NCI-H345 (cell line): ENCODE measurements around the gene RFTN1.

ENCODE experiments used
- DNase-seq: peaks from one replicate; lab custom pipeline; 2025; lab: John Stamatoyannopoulos, UW

The RFTN1 gene, protein sequence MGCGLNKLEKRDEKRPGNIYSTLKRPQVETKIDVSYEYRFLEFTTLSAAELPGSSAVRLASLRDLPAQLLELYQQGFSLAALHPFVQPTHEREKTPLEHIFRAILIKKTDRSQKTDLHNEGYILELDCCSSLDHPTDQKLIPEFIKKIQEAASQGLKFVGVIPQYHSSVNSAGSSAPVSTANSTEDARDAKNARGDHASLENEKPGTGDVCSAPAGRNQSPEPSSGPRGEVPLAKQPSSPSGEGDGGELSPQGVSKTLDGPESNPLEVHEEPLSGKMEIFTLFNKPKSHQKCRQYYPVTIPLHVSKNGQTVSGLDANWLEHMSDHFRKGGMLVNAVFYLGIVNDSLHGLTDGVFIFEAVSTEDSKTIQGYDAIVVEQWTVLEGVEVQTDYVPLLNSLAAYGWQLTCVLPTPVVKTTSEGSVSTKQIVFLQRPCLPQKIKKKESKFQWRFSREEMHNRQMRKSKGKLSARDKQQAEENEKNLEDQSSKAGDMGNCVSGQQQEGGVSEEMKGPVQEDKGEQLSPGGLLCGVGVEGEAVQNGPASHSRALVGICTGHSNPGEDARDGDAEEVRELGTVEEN

GRCh38 chr3:16513141-16514020 is at the start of gene RFTN1:
Gene RFTN1 (minus strand): TSS chr3:16513699. CDS start chr3:16493869, 19,830 bp downstream.
- no peak for DNase-seq

DNA sequence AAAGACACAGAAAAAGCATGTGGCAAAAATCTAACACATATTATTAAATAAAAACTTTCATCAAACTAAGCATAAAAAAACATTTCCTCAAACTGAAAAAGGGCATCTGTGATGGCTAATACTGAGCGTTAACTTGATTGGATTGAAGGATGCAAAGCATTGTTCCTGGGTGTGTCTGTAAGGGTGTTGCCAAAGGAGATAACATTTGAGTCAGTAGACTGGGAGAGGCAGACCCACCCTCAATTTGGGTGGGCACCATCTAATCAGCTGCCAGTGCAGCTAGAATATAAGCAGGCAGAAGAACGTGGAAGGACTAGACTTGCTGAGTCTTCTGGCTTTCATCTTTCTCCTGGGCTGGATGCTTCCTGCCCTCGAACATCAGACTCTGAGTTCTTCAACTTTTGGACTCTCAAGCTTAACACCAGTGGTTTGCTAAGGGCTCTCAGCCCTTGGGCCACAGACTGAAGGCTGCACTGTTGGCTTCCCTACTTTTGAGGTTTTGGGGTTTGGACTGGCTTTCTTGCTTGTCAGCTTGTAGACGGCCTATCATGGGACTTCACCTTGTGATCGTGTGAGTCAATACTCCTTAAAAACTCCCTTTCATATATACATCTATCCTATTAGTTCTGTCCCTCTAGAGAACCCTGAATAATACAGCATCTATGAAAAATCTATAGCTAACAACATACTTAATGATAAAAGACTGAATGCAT is 46.3 kb upstream of the RFTN1 start:
- DNase-seq: no peak

- DNase-seq: no peak
These were observed 40.6 kb upstream of the RFTN1 start for GRCh38 chr3:16554126-16554525.

GRCh38 chr3:16552757-16553156 is 39.3 kb upstream of the RFTN1 start:
- DNase-seq: no peak

GRCh38 chr3:16551342-16551976 is 38.0 kb upstream of the RFTN1 start:
- DNase-seq: no peak

DNA sequence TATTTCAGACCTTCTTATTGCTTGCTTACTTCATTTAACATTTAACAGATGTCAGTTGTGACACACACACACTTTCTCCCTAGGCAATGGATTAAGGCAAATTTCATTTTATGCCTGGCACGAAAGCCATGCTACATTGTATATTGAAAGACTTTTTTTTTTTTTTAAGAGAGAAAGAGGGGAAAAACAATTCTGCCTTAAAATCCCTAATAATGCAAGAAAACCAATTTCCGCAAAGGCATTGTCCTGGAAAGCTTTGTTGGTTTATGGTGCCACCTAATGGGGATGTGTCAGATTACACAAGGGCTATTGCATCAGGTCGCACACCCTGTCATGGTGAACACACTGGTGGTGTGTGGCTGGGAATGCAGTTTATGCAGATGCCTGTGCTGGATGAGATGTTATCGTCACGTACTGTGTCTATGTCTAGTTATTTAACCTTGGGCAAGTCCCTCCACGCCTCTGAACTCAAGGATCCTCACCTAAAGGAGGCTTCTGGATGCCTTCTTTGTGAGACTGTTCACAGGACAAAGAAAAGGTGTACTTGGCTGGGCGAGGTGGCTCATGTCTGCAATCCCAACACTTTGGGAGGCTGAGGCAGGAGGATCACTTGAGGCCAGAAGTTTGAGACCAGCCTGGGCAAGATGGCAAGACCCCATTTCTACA is 37.3 kb upstream of the RFTN1 start:
- peak; percentile 52 for DNase-seq

GRCh38 chr3:16550305-16550675 is 36.8 kb upstream of the RFTN1 start:
- no peak for DNase-seq

DNA sequence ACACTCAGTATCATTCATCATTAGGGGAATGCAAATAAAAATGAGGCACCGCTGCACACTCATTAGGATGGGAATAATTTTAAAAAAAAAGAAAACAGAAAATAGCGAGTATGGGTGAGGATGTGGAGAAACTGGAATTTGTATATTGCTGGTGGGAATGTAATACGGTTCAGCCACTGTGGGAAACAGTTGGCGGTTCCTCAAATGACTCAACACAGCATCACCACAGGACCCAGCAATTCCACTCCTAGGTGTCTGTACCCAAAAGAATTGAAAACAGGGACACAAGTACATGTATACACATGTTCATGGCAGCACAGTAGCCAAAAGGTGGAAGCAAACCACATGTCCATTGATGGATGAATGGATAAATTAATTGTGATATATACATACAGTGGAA is 35.2 kb upstream of the RFTN1 start:
- DNase-seq: no peak

- no peak for DNase-seq
These were observed 34.3 kb upstream of the RFTN1 start for GRCh38 chr3:16547561-16548357.

GRCh38 chr3:16546186-16547010 is 32.9 kb upstream of the RFTN1 start:
- no peak for DNase-seq

DNA sequence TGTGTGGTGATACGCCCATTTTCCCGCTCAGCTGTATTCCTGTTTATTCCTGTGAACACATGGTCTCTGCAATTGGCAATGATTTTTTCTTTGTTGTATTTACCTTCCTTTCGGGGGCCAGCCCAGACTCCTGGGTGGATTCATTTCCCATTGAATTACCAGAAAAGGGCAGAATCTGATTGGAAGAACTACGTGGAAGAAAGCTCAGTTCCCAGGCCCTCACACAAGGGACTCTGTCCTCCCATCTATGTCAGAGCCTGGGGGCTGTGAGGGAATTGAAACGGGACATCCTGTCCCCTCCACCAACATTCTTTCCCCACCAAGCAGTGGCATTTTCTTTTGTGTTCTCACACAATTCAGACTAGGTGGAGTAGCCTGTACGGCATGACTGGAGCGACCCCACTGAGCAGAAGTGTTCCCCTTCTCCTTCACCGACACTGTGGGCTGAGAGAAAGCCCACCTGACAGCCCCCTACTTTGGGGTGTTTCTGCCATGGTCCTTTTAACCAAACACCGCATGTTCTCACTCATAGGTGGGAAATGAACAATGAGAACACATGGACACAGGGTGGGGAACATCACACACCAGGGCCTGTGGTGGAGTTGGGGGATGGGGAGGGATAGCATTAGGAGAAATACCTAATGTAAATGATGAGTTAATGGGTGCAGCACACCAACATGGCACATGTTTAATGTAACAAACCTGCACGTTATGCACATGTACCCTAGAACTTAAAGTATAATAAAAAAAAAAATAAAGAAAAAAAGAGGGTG is 32.1 kb upstream of the RFTN1 start:
- no peak for DNase-seq

DNA sequence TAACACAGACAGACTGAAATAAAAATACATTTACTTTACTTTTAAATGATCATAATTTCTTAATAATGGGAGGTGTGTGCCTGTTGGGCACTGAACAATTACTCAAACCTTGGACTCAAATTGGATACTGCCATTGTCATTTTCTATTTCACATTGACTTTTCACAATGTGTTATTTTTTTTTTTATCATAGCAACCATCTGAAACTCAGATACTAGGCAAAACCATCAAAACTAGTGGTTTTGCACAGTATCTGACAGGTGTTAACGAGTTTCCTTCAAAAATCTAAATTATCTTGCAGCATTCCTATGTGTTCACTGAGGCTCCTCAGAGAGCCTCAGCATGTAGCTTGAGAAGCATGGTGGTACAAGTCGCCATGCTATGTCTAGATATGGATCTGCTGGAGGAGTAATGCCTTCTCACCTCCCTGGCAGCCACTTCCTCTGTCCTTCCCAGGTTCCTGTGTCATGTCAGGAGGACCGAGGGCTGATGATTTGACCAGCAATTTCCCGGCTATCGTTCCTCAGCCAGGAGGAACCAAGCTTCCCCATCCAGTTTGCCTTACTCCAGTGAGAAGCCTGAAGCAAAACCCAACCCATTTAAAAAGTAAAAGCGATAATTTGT is 29.9 kb upstream of the RFTN1 start:
- DNase-seq: no peak

DNA sequence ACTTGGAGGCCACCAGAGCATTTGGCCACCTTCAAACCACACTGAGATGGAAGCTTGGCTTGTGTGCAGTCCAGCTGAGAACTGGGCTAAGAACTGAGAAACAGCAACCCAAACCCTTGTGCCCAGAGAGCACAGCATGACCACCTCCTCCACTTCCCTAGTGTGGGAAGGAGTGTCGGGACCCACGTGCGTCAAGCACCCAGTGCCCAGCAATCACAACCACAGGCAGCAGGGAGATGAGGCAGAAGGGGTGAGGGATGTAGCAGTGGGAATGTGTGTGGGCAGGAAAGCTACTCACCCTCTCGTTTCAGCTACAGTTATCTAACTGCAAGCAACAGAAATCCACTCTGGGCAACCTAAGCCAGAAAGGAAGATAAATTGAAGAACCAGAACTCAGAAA is 25.0 kb upstream of the RFTN1 start:
- no peak for DNase-seq

DNA sequence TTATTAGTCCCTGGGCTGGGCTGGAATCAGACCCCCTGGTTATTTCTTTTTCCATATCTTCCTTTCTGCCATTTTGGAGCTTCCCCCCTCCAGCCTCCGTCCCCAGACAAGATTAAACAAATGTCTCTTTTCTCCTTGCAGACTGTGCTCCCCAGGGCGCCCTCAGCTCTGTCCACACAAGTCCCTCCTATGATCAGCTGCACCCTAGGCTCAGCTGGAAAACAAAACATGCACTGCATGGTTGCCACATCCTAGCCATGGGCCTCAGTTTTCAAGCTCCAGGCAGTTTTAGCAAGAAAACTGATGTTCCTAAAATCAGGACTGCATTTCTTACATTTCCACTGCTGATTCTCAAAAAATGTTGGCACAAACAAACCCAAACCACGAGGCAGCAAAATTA is 23.5 kb upstream of the RFTN1 start:
- DNase-seq: peak; percentile 1

GRCh38 chr3:16536344-16536663 is 22.8 kb upstream of the RFTN1 start:
- DNase-seq: no peak

GRCh38 chr3:16534640-16535262 is 21.3 kb upstream of the RFTN1 start:
- DNase-seq: peak; percentile 1

- DNase-seq: no peak
These were observed 20.6 kb upstream of the RFTN1 start for GRCh38 chr3:16533928-16534574.
